Measurements from ENCODE around the gene G6PC1. TPM values are rescaled to one million over a fixed set of nuclear protein-coding genes. Genes with fewer than 3 reads are reported as not detected.

Gene G6PC1
- total and polyA plus RNA-seq, 2 of the 13 experiments (the other 11 are each of a cell fraction or from before 2014, with no cell fraction given): 1.7 to 37.9 TPM

GRCh38 chr17:42898147-42898811, 2.3 kb upstream of the G6PC1 start (continued):
- TF ChIP-seq FOXA1 (IDR thresholded peaks at IDR 0.05): no peak
- no peak for TF ChIP-seq FOXA1 (CRISPR knock-in tag; IDR thresholded peaks at IDR 0.05)
- TF ChIP-seq FOSL1 (CRISPR knock-in tag; IDR thresholded peaks at IDR 0.05; ENCODE audit: borderline replicate concordance): no peak
- no peak for TF ChIP-seq IKZF1 (IDR thresholded peaks at IDR 0.05)
- no peak for TF ChIP-seq ZNF354B (CRISPR knock-in tag; IDR thresholded peaks at IDR 0.05)
- TF ChIP-seq POLR2AphosphoS2 (IDR thresholded peaks at IDR 0.05; ENCODE audit: low read depth, low read length): no peak
- no peak for TF ChIP-seq KAT8 (CRISPR knock-in tag; IDR thresholded peaks at IDR 0.05)
- TF ChIP-seq ZNF777 (CRISPR knock-in tag; IDR thresholded peaks at IDR 0.05): no peak
- TF ChIP-seq GABPB1 (CRISPR knock-in tag; IDR thresholded peaks at IDR 0.05): no peak
- TF ChIP-seq CSRNP2 (CRISPR knock-in tag; conservative IDR thresholded peaks at IDR 0.05; ENCODE audit: low read depth): no peak
- TF ChIP-seq HNF4G (IDR thresholded peaks at IDR 0.05; ENCODE audit: borderline replicate concordance, low read depth, low read length): no peak
- peak; percentile 70; the same call in 1 of the 2 replicates for TF ChIP-seq HNF4G (CRISPR knock-in tag; IDR thresholded peaks at IDR 0.05; ENCODE audit: borderline replicate concordance, low read depth)
- TF ChIP-seq ZBTB49 (CRISPR knock-in tag; IDR thresholded peaks at IDR 0.05; ENCODE audit: borderline replicate concordance): no peak
- TF ChIP-seq ZNF230 (CRISPR knock-in tag; IDR thresholded peaks at IDR 0.05): no peak
- TF ChIP-seq YY1 (IDR thresholded peaks at IDR 0.05; ENCODE audit: insufficient read depth, insufficient replicate concordance, low read depth, low read length): no peak
- no peak for TF ChIP-seq ARHGAP35 (CRISPR knock-in tag; IDR thresholded peaks at IDR 0.05; ENCODE audit: borderline replicate concordance)
- no peak for TF ChIP-seq MATR3 (CRISPR knock-in tag; IDR thresholded peaks at IDR 0.05)
- TF ChIP-seq WIZ (CRISPR knock-in tag; IDR thresholded peaks at IDR 0.05): no peak
- no peak for TF ChIP-seq CCDC6 (CRISPR knock-in tag; IDR thresholded peaks at IDR 0.05)
- peak; percentile 21; the same call in 1 of the 2 replicates for TF ChIP-seq ZSCAN21 (CRISPR knock-in tag; IDR thresholded peaks at IDR 0.05; ENCODE audit: borderline replicate concordance)
- peak; percentile 83 for TF ChIP-seq MED1 (CRISPR knock-in tag; IDR thresholded peaks at IDR 0.05)
- no peak for TF ChIP-seq GFI1 (CRISPR knock-in tag; IDR thresholded peaks at IDR 0.05; ENCODE audit: borderline replicate concordance)
- no peak for TF ChIP-seq ZNF510 (CRISPR knock-in tag; IDR thresholded peaks at IDR 0.05; ENCODE audit: low read depth)
- TF ChIP-seq KDM6A (CRISPR knock-in tag; IDR thresholded peaks at IDR 0.05; ENCODE audit: low read depth): 0 out of 2 replicates have a peak, but pooled peaks have one; percentile 32
- TF ChIP-seq XRCC5 (optimal IDR thresholded peaks at IDR 0.05; ENCODE audit: low read length): no peak
- TF ChIP-seq SALL1 (CRISPR knock-in tag; IDR thresholded peaks at IDR 0.05): peak; percentile 80
- TF ChIP-seq ZNF264 (CRISPR knock-in tag; IDR thresholded peaks at IDR 0.05): no peak
- TF ChIP-seq ZNF232 (CRISPR knock-in tag; IDR thresholded peaks at IDR 0.05; ENCODE audit: borderline replicate concordance): no peak
- TF ChIP-seq ZNF776 (CRISPR knock-in tag; IDR thresholded peaks at IDR 0.05): no peak
- no peak for TF ChIP-seq ZNF562 (CRISPR knock-in tag; IDR thresholded peaks at IDR 0.05; ENCODE audit: borderline replicate concordance)
- TF ChIP-seq ZNF614 (CRISPR knock-in tag; IDR thresholded peaks at IDR 0.05; ENCODE audit: borderline replicate concordance): 0 out of 2 replicates have a peak, but pooled peaks have one; percentile 21

All from HepG2 (cell line).